Transverse colon (tissue), 3 donors: ENCODE measurements around the gene RAB11FIP3.

ENCODE experiments used
- CTCF ChIP-seq, 5 experiments: fragments of 200-600 bp in 3 of 5; fragments of 450-650 bp in 2 of 5; sonication (generic) in 3 of 5; IDR thresholded peaks; 1 replicate in 2 of 5; 2 replicates in 3 of 5; pipeline ENCODE4 v1.5.1; 2016 to 2017; ENCODE audit warnings: antibody characterized with exemption in 5 of 5, inconsistent platforms in 3 of 5, mild to moderate bottlenecking in 2 of 5, moderate library complexity in 1 of 5
- EP300 ChIP-seq: sonication (generic); formaldehyde crosslinking; IDR thresholded peaks from one replicate; pipeline ENCODE4 v1.6.1; 2017; ENCODE audit warnings: antibody characterized with exemption, low read depth

- TF ChIP-seq CTCF (IDR thresholded peaks at IDR 0.05): no peak
- no peak for TF ChIP-seq EP300
These were observed 97.1 kb downstream of the RAB11FIP3 start for GRCh38 chr16:522320-523096.
